Measurements from ENCODE around the gene FSTL4.

FSTL4 gene

DNA sequence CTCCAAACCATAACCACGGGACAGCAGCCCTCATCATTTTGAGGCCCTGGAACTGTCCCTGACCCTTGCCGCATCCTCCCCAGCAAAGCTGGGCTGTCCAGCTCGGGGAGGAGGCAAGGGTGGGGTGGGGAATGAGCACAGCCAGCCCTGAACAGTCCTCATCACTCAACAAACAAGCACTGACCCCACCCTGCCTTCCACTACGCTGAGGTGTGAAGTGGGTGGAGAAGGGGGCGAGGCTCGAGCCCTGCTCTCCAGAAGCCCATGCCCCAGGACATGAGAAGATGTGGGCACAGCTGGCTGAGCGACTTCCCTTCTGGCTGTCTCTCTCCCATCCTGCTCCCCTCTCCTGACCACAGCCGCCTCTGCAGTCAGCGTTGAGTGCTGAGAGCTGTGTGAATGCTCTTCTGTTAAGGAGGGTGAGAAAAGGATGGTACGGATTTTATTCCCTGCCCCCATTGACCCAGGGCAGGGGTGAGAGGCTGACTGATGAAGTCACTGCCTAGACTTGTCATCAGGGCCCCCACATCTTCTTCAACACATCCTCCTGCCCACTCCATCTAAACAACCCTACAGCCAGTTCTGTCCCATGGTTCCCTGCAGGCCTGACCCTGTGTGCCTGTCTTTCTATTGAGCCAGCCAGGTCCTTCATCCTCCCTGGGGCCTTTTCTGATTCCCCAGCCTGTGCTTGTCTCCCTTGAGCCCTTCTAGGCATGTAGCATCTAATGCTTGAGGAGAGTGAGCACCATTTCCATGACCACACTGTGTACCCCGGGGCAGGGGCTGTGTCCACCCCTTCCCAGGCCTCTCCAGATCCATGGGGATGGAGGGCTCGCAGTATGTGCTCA, 276.0 kb downstream of the FSTL4 start:
- no peak for DNase-seq

- DNase-seq: no peak
Observed at GRCh38 chr5:133334796-133335639, 277.3 kb downstream of the FSTL4 start.

- DNase-seq: no peak
Observed at GRCh38 chr5:133333326-133334150, 278.8 kb downstream of the FSTL4 start.

- DNase-seq: no peak
Observed at GRCh38 chr5:133332439-133333024, 279.8 kb downstream of the FSTL4 start.

DNA sequence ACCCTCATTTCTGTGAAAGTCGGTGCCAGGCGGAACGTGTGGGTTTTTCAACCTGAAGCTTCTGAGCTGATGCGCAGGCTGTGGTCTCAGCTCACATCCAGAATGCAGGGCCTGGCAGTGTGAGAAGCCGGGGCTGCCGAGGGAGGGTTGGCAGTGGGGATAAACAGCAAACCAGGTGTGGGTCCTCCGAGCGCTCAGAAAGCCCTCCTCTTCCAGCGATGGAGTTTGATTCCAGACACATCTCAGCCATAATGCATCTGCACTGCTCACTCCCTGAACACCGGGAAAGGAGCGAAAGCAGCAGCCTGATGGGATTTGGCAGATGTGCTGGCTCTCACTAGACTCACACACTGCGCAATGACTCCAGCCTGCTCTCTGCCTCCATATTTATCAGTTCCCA, 280.4 kb downstream of the FSTL4 start:
- no peak for DNase-seq

DNA sequence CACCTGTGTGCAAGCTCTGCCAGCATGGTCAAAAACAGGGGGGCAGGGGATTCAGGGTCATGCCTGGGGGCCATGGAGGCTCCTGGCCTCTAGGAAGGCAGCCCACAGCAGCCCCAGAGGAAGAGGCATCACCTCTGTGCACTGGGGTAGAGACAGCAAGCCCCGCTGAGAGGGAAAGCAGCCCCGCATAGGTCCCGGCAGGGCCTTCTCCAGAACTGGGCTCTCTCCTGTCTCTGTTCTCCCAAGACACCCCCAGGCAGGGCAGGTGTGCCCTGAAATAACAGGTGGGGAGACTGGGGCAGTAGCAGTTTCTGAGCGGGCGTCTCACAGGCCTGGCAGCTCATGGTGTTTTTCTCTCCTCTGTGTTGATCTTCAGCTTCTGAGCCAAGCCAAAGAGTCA, 281.4 kb downstream of the FSTL4 start:
- no peak for DNase-seq

DNA sequence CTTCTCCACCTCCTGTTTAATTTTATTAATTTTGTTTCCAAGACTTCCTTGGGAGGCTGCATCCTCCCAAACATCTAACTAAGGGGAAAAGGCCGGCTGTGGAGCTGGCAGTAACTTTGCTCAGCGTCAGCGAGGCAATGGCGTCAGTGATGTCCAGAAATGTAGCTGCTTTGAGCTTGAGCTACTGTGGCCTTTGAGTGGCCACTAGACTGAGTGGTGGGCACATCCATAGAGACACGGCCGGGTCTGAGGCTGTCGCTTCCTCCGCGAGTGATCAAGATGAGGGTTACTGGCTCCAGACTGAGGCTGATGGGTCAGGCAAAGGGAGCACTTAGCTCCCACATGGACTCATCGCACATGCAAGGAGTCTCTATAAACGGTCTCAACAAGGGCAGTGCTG, 283.5 kb downstream of the FSTL4 start:
- no peak for DNase-seq

DNA sequence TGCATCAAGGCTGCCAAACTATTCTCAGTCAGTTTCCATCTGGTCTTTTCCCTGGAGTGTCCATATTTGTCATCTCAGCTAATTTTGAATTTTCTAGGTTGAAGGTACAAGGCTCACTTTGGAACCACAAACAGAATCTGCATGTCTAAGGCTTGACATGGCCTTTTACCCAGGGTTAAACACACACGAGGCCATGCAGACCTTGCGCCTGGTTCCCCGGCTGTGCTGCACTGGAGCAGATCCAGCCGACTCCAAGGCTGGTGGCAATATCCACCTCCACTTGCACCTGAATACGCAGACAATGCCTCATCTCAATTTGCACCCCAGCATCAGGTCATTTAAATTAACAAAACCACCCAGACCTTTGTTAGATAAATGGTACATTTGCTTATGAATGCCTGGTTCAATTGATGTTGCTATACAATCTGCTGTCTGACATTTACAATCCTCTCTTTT, 284.4 kb downstream of the FSTL4 start:
- no peak for DNase-seq

- no peak for DNase-seq
Observed at GRCh38 chr5:133326361-133326760, 286.0 kb downstream of the FSTL4 start.

DNA sequence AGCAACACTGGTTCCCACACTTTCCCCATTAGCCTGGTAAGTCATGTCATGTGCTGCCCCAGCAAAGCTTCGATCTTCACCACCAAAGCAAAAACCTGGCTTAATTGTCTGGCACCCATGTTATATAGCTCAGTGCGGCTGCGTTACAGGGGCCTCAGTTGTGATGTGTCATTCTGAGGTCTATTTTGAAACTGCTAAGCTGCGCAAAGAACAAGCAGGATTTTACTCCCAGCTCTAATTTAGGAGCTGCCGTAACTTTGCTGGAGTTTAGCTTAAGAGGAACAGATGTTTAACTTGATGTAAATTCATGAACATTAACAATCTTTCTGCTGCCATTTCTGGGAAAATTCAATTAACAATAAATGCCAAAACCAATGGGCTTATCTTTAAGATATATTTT, 286.5 kb downstream of the FSTL4 start:
- no peak for DNase-seq

- DNase-seq: no peak
Observed at GRCh38 chr5:133324926-133325325, 287.4 kb downstream of the FSTL4 start.

GRCh38 chr5:133323494-133324457, 288.6 kb downstream of the FSTL4 start:
- no peak for DNase-seq

DNA sequence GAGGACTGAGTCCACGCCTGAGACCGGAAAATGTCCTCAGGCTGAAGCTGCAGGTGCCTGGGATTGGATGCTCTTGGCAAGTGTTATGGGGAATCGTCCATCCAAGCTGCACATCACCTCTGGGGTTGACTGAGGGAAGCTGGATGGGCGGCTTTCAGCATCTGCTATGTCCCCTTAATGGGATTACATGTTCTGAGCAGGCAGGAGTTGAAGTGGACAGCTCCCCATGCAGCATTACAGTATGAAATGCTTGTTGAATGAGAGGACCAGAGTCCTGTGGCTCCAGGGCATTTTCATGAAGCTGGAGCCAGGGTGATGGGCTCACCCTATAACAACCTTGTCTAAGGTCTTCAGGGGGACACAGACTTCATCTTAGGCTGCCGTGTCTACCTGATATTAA, 289.6 kb downstream of the FSTL4 start:
- no peak for DNase-seq

GRCh38 chr5:133321833-133322420, 290.4 kb downstream of the FSTL4 start:
- no peak for DNase-seq

- no peak for DNase-seq
Observed at GRCh38 chr5:133321286-133321832, 291.0 kb downstream of the FSTL4 start.

DNA sequence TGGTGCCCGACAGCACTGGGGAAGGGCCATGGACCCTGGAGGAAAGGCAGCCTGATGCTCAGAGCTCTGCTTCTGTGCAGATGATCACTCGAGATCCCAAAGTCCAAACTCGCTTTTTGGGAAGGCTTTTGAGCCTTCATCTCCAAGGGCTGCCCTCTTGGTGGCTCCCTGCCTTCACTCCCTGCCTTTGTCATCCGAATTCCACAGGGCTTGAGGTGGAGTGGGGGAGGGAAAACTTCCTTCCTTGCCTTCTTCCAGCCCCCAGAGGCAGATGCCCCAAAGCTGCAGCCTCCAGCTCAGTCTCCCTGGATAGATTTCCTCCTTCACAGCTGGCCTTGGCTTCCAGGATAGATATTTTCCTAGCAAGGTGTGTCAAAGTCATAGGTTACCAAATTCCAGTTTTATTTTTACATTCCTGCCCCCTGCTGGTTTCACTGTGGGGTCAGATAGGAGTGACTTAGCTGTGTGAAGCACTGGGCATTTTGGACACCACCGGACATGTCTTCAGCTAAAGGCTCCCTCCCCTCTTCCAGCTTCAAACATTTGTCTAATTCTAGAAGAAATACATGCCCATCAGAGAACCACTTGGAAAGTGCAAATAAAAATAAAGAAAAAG, 292.3 kb downstream of the FSTL4 start:
- no peak for DNase-seq

DNA sequence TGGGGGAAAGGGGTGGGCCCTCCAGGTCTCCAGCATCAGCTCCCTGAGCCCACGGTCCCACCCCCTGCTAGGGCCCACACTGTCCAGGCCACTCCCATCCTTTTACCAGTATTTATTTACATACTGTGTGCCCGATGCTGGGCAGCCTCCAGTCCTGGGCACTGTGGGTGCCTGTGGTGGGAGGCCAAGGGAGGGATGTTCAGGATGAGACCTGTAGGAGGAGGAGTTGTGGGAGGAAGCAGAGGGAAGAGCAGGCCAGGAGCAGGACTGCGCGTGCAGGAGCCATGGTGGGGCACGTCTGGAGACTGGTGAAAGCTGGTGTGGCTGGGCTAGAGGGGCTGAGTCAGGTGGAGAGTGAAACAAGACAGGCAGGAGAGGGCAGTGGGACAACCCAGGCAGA, 293.1 kb downstream of the FSTL4 start:
- DNase-seq: no peak

GRCh38 chr5:133317558-133317957, 294.8 kb downstream of the FSTL4 start:
- no peak for DNase-seq

DNA sequence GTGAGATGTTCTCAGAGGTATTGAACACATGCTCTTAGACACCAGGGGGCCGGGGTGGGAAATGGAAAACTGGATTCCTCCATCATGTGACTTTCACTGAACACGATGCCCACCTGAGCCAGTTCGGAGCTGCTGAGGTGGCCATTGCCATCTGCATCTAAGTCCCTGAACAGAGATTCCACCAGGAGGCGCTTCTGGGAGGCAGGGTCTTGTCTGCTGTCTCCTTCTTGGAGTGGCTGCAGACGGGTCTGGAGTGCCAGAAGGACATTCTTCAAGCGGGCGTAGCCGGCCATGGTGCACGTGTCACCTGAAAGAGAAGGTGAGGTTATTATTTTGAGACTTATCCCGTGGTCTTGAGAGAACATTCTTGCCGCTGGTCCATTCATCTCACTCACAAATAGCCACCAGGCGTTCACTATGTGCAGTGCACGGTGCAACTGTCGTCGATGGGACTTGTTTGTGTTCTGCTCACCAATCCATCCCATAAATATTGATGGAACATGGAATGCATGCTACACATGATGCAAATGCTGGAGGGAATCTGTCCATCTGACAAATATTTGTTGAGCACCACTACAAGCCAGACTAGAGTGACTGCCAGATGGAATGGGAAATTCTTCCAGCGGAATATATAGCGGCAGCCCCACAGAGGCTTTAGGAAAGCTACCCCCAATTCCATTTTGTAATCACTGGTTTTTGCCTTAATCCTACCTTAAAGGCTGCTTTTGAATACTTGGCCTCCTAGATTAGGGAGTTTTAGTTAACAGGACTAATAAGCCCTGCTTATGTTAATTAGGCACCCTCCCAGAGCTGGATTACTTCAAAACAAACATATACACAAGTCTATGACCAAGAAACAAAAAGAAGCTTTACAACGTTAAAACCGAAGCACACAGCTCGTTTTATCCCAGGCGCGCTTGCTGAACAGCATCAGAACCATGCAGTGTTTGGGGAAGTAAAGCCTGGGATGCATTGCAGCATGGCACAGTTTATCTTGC, 295.7 kb downstream of the FSTL4 start:
- DNase-seq: no peak

Measured in NCI-H1436 (cell line).